Measurements from ENCODE around the gene LYRM7.
A peak's percentile ranks its signal among the peaks of the same experiment; 100 is the strongest.
"Not testable (repeated sequence)": the region's sequence is repeated elsewhere in the genome, so short reads cannot be mapped to it uniquely, and the experiment has no call there.

LYRM7 gene

GRCh38 chr5:131138406-131138805, 32.3 kb upstream of the LYRM7 start:
- not testable (repeated sequence) for H3K79me1 ChIP-seq (replicated peaks; ENCODE audit: low read length, poor library complexity, severe bottlenecking); H3K4ac ChIP-seq (ENCODE audit: low read depth in 1 of 2, low read length in 2 of 2); H2AFZ ChIP-seq (ENCODE audit: low read depth, low read length); H3K27me3 ChIP-seq (ENCODE audit: control insufficient read depth in 1 of 2, insufficient read depth in 1 of 2, low read length in 2 of 2); H3K4me2 ChIP-seq (ENCODE audit: low read length, poor library complexity, severe bottlenecking); H3K4me1 ChIP-seq (ENCODE audit: control insufficient read depth, insufficient read depth, low read depth, low read length); H3K18ac ChIP-seq (ENCODE audit: low read depth in 1 of 2, low read length in 2 of 2); H2BK5ac ChIP-seq (ENCODE audit: low read depth, low read length, poor library complexity, severe bottlenecking); H3K36me3 ChIP-seq (ENCODE audit: control insufficient read depth in 1 of 2, insufficient read depth in 2 of 2, low read depth in 1 of 2, low read length in 2 of 2); H4K91ac ChIP-seq (ENCODE audit: low read length); H2BK120ac ChIP-seq (ENCODE audit: low read depth, low read length); H3K14ac ChIP-seq (ENCODE audit: low read length in 2 of 2); H2BK12ac ChIP-seq (ENCODE audit: low read length in 2 of 2); H2BK15ac ChIP-seq (ENCODE audit: low read depth, poor library complexity, severe bottlenecking); H4K8ac ChIP-seq (ENCODE audit: low read length); H3K4me3 ChIP-seq (ENCODE audit: insufficient read depth in 1 of 2, low read depth in 1 of 2, low read length in 2 of 2); H3K23ac ChIP-seq (ENCODE audit: low read length in 2 of 2); H2AK5ac ChIP-seq (ENCODE audit: low read length, severe bottlenecking); DNase-seq; H3K9ac ChIP-seq (ENCODE audit: low read length); H3K27ac ChIP-seq (ENCODE audit: low read length, poor library complexity, severe bottlenecking); H3K9me3 ChIP-seq (ENCODE audit: control insufficient read depth, low read length)
- WGBS, result 60% methylated on average over 5 of the region's 5 CpGs

GRCh38 chr5:131139321-131139720, 31.4 kb upstream of the LYRM7 start:
- no peak overlapping the region for H3K23ac ChIP-seq (ENCODE audit: low read length in 2 of 2)
- H3K79me1 ChIP-seq (replicated peaks; ENCODE audit: low read length, poor library complexity, severe bottlenecking), result no peaks in the 10 kb centered on the region
- H3K36me3 ChIP-seq (ENCODE audit: control insufficient read depth in 1 of 2, insufficient read depth in 2 of 2, low read depth in 1 of 2, low read length in 2 of 2), result no peaks in the 10 kb centered on the region
- no peak overlapping the region for H3K9ac ChIP-seq (ENCODE audit: low read length)
- no peak overlapping the region for H3K14ac ChIP-seq (ENCODE audit: low read length in 2 of 2)
- no peak overlapping the region for H2AFZ ChIP-seq (ENCODE audit: low read depth, low read length)
- no peaks in the 10 kb centered on the region for H3K4me1 ChIP-seq (ENCODE audit: control insufficient read depth, insufficient read depth, low read depth, low read length)
- no peak overlapping the region for H3K27ac ChIP-seq (ENCODE audit: low read length, poor library complexity, severe bottlenecking)
- no peak overlapping the region for H2AK5ac ChIP-seq (ENCODE audit: low read length, severe bottlenecking)
- no peak overlapping the region for H2BK15ac ChIP-seq (ENCODE audit: low read depth, poor library complexity, severe bottlenecking)
- no peaks in the 10 kb centered on the region for H3K27me3 ChIP-seq (ENCODE audit: control insufficient read depth in 1 of 2, insufficient read depth in 1 of 2, low read length in 2 of 2)
- no peak overlapping the region for H3K4me3 ChIP-seq (ENCODE audit: insufficient read depth in 1 of 2, low read depth in 1 of 2, low read length in 2 of 2)
- no peak overlapping the region for H2BK120ac ChIP-seq (ENCODE audit: low read depth, low read length)
- H2BK12ac ChIP-seq (ENCODE audit: low read length in 2 of 2), result no peak overlapping the region
- no peaks in the 10 kb centered on the region for H3K9me3 ChIP-seq (ENCODE audit: control insufficient read depth, low read length)
- no peak for DNase-seq
- H3K4ac ChIP-seq (ENCODE audit: low read depth in 1 of 2, low read length in 2 of 2), result no peak overlapping the region
- H3K4me2 ChIP-seq (ENCODE audit: low read length, poor library complexity, severe bottlenecking), result no peak overlapping the region
- H3K18ac ChIP-seq (ENCODE audit: low read depth in 1 of 2, low read length in 2 of 2), result no peak overlapping the region
- no peak overlapping the region for H2BK5ac ChIP-seq (ENCODE audit: low read depth, low read length, poor library complexity, severe bottlenecking)
- H4K8ac ChIP-seq (ENCODE audit: low read length), result no peak overlapping the region
- H4K91ac ChIP-seq (ENCODE audit: low read length), result no peak overlapping the region
- WGBS, result 96% methylated on average over 2 of the region's 2 CpGs

GRCh38 chr5:131142970-131143617, 27.6 kb upstream of the LYRM7 start:
- Histone ChIP-seq H3K4ac (ENCODE audit: low read depth in 1 of 2, low read length in 2 of 2) (no peak overlapping the region), H2AK5ac (ENCODE audit: low read length, severe bottlenecking) (no peak overlapping the region), H3K18ac (ENCODE audit: low read depth in 1 of 2, low read length in 2 of 2) (no peak overlapping the region), H3K79me1 (replicated peaks; ENCODE audit: low read length, poor library complexity, severe bottlenecking) (no peaks in the 10 kb centered on the region), H3K9ac (ENCODE audit: low read length) (no peak overlapping the region), H3K27me3 (ENCODE audit: control insufficient read depth in 1 of 2, insufficient read depth in 1 of 2, low read length in 2 of 2) (no peaks in the 10 kb centered on the region), H3K14ac (ENCODE audit: low read length in 2 of 2) (no peak overlapping the region), H3K9me3 (ENCODE audit: control insufficient read depth, low read length) (no peaks in the 10 kb centered on the region), H2AFZ (ENCODE audit: low read depth, low read length) (no peak overlapping the region), H3K36me3 (ENCODE audit: control insufficient read depth in 1 of 2, insufficient read depth in 2 of 2, low read depth in 1 of 2, low read length in 2 of 2) (no peaks in the 10 kb centered on the region), H3K27ac (ENCODE audit: low read length, poor library complexity, severe bottlenecking) (no peak overlapping the region), H3K4me2 (ENCODE audit: low read length, poor library complexity, severe bottlenecking) (no peak overlapping the region), H4K91ac (ENCODE audit: low read length) (no peak overlapping the region), H2BK15ac (ENCODE audit: low read depth, poor library complexity, severe bottlenecking) (no peak overlapping the region), H2BK120ac (ENCODE audit: low read depth, low read length) (no peak overlapping the region), H2BK12ac (ENCODE audit: low read length in 2 of 2) (no peak overlapping the region), H3K4me1 (ENCODE audit: control insufficient read depth, insufficient read depth, low read depth, low read length) (no peaks in the 10 kb centered on the region), H2BK5ac (ENCODE audit: low read depth, low read length, poor library complexity, severe bottlenecking) (no peak overlapping the region), H3K4me3 (ENCODE audit: insufficient read depth in 1 of 2, low read depth in 1 of 2, low read length in 2 of 2) (no peak overlapping the region), H4K8ac (ENCODE audit: low read length) (no peak overlapping the region), H3K23ac (ENCODE audit: low read length in 2 of 2) (no peak overlapping the region)
- WGBS, result 50% methylated on average over 2 of the region's 3 CpGs
- no peak for DNase-seq

- H4K8ac ChIP-seq (ENCODE audit: low read length), result no peak overlapping the region
- no peak overlapping the region for H3K9ac ChIP-seq (ENCODE audit: low read length)
- H3K27ac ChIP-seq (ENCODE audit: low read length, poor library complexity, severe bottlenecking), result no peak overlapping the region
- H2AK5ac ChIP-seq (ENCODE audit: low read length, severe bottlenecking), result no peak overlapping the region
- no peak overlapping the region for H2AFZ ChIP-seq (ENCODE audit: low read depth, low read length)
- H3K23ac ChIP-seq (ENCODE audit: low read length in 2 of 2), result no peak overlapping the region
- H2BK120ac ChIP-seq (ENCODE audit: low read depth, low read length), result no peak overlapping the region
- H3K36me3 ChIP-seq (ENCODE audit: control insufficient read depth in 1 of 2, insufficient read depth in 2 of 2, low read depth in 1 of 2, low read length in 2 of 2), result no peaks in the 10 kb centered on the region
- H2BK5ac ChIP-seq (ENCODE audit: low read depth, low read length, poor library complexity, severe bottlenecking), result no peak overlapping the region
- H3K14ac ChIP-seq (ENCODE audit: low read length in 2 of 2), result no peak overlapping the region
- H3K4me2 ChIP-seq (ENCODE audit: low read length, poor library complexity, severe bottlenecking), result no peak overlapping the region
- no peaks in the 10 kb centered on the region for H3K9me3 ChIP-seq (ENCODE audit: control insufficient read depth, low read length)
- no peaks in the 10 kb centered on the region for H3K79me1 ChIP-seq (replicated peaks; ENCODE audit: low read length, poor library complexity, severe bottlenecking)
- H4K91ac ChIP-seq (ENCODE audit: low read length), result no peak overlapping the region
- H3K4me3 ChIP-seq (ENCODE audit: insufficient read depth in 1 of 2, low read depth in 1 of 2, low read length in 2 of 2), result no peak overlapping the region
- H2BK15ac ChIP-seq (ENCODE audit: low read depth, poor library complexity, severe bottlenecking), result no peak overlapping the region
- no peaks in the 10 kb centered on the region for H3K27me3 ChIP-seq (ENCODE audit: control insufficient read depth in 1 of 2, insufficient read depth in 1 of 2, low read length in 2 of 2)
- H3K4ac ChIP-seq (ENCODE audit: low read depth in 1 of 2, low read length in 2 of 2), result no peak overlapping the region
- H3K18ac ChIP-seq (ENCODE audit: low read depth in 1 of 2, low read length in 2 of 2), result no peak overlapping the region
- DNase-seq, result peak; percentile 42
- H2BK12ac ChIP-seq (ENCODE audit: low read length in 2 of 2), result no peak overlapping the region
- H3K4me1 ChIP-seq (ENCODE audit: control insufficient read depth, insufficient read depth, low read depth, low read length), result no peaks in the 10 kb centered on the region
Observed at GRCh38 chr5:131147258-131147657, 23.5 kb upstream of the LYRM7 start.
